GM23338 (cell line): Measurements from ENCODE around the gene RBM33. TPM values are rescaled to one million over a fixed set of nuclear protein-coding genes. Genes with fewer than 3 reads are reported as not detected.

Source experiments
- ATAC-seq: fragments of 200-7000 bp; cut with Tn5 transposase; 3 replicates; pipeline ENCODE4 v1.9.1; 2020
- DNase-seq: peaks from one replicate; pipeline ENCODE4 v3.0.0-alpha.2; 2015; ENCODE audit warnings: low spot score
- H2AFZ ChIP-seq: fragments of 200-600 bp; sonication (generic); 2 replicates; pipeline ENCODE4 v1.8.0; 2016; ENCODE audit warnings: antibody characterized with exemption, mild to moderate bottlenecking, moderate library complexity
- H3F3A ChIP-seq: fragments of 200-600 bp; sonication (generic); replicated peaks from 2 replicates; pipeline ENCODE4 v1.8.0; 2017; ENCODE audit warnings: antibody characterized with exemption, mixed run types, low read depth
- H3K27ac ChIP-seq: fragments of 200-600 bp; sonication (generic); 2 replicates; pipeline ENCODE4 v1.6.1; 2016; ENCODE audit warnings: low read depth
- H3K27me3 ChIP-seq: fragments of 200-600 bp; sonication (generic); 2 replicates; pipeline ENCODE4 v1.8.0; 2016; ENCODE audit warnings: mild to moderate bottlenecking, mixed run types, moderate library complexity; ENCODE audit not compliant: insufficient read depth
- H3K36me3 ChIP-seq: fragments of 200-600 bp; sonication (generic); 2 replicates; pipeline ENCODE4 v1.8.0; 2016; ENCODE audit warnings: mild to moderate bottlenecking; ENCODE audit not compliant: insufficient read depth
- H3K4me1 ChIP-seq: fragments of 200-600 bp; sonication (generic); 2 replicates; pipeline ENCODE4 v1.8.0; 2016; ENCODE audit warnings: mild to moderate bottlenecking, moderate library complexity; ENCODE audit not compliant: insufficient read depth
- H3K4me2 ChIP-seq: fragments of 200-600 bp; sonication (generic); 2 replicates; pipeline ENCODE4 v1.7.1; 2017; ENCODE audit warnings: mixed run types
- H3K4me3 ChIP-seq: fragments of 200-600 bp; sonication (generic); 2 replicates; pipeline ENCODE4 v1.6.1; 2016; ENCODE audit warnings: mixed run types
- H3K79me2 ChIP-seq: fragments of 200-600 bp; sonication (generic); replicated peaks from 2 replicates; pipeline ENCODE4 v1.8.0; 2017; ENCODE audit warnings: mild to moderate bottlenecking; ENCODE audit not compliant: insufficient read depth
- H3K9me2 ChIP-seq: fragments of 200-600 bp; sonication (generic); 2 replicates; pipeline ENCODE4 v1.8.0; 2017; ENCODE audit not compliant: insufficient read depth
- H4K20me1 ChIP-seq: fragments of 200-600 bp; sonication (generic); replicated peaks from 2 replicates; pipeline ENCODE4 v1.8.0; 2017; ENCODE audit warnings: mild to moderate bottlenecking; ENCODE audit not compliant: insufficient read depth
- H3K27ac Mint-ChIP-seq: 2 replicates; pipeline ENCODE4 v1.8.0; 2020; ENCODE audit warnings: inconsistent platforms, mild to moderate bottlenecking, moderate library complexity, mixed read lengths
- H3K27me3 Mint-ChIP-seq: 3 replicates; pipeline ENCODE4 v1.8.0; 2022; ENCODE audit warnings: low read depth, mild to moderate bottlenecking, moderate library complexity, mixed read lengths, inconsistent platforms; ENCODE audit not compliant: insufficient read depth, poor library complexity
- H3K36me3 Mint-ChIP-seq: 3 replicates; pipeline ENCODE4 v1.8.0; 2021; ENCODE audit warnings: low read depth, mild to moderate bottlenecking, inconsistent platforms, moderate library complexity, mixed read lengths
- H3K4me1 Mint-ChIP-seq: 3 replicates; pipeline ENCODE4 v1.8.0; 2020; ENCODE audit warnings: mild to moderate bottlenecking, inconsistent platforms, mixed read lengths
- H3K4me3 Mint-ChIP-seq: 3 replicates; pipeline ENCODE4 v1.8.0; 2021; ENCODE audit warnings: moderate library complexity, mild to moderate bottlenecking, inconsistent platforms, mixed read lengths
- H3K9me3 Mint-ChIP-seq: 3 replicates; pipeline ENCODE4 v1.8.0; 2020; ENCODE audit warnings: moderate library complexity, mild to moderate bottlenecking, inconsistent platforms, mixed read lengths
- CTCF ChIP-seq, 2 experiments: fragments of 200-600 bp in 1 of 2; sonication (generic) in 1 of 2; conservative IDR thresholded peaks; 2 replicates each; pipeline versions ENCODE4 v1.5.1 to v1.6.1; 2016 to 2017; ENCODE audit warnings: antibody characterized with exemption in 2 of 2, low read depth in 2 of 2, mild to moderate bottlenecking in 2 of 2, moderate library complexity in 1 of 2
- EZH2phosphoT487 ChIP-seq: fragments of 200-600 bp; sonication (generic); IDR thresholded peaks from one replicate; pipeline ENCODE4 v1.8.1; 2018; ENCODE audit warnings: antibody characterized with exemption; ENCODE audit not compliant: unreplicated experiment
- JUNB ChIP-seq: IDR thresholded peaks from one replicate; pipeline ENCODE4 v1.6.1; 2016; ENCODE audit warnings: antibody characterized with exemption; ENCODE audit not compliant: unreplicated experiment
- NANOG ChIP-seq: IDR thresholded peaks from 2 replicates; pipeline ENCODE4 v1.6.1; 2016; ENCODE audit warnings: antibody characterized with exemption, borderline replicate concordance
- REST ChIP-seq: IDR thresholded peaks from one replicate; pipeline ENCODE4 v1.6.1; 2018; ENCODE audit warnings: antibody characterized with exemption; ENCODE audit not compliant: unreplicated experiment
- ZNF114 ChIP-seq: fragments of 250-450 bp; sonication (Bioruptor Pico); IDR thresholded peaks from 2 replicates; pipeline ENCODE4 v1.5.0; 2020; ENCODE audit warnings: mild to moderate bottlenecking, moderate library complexity
- polyA plus RNA-seq: library from polyadenylated mRNA; unstranded; fragments of >200 nt; fragmentation: Nextera tagmentation; extraction: Ambion mirVana; gene quantifications from 2 replicates; pipeline ENCODE4 v1.2.1, GENCODE V29; 2016
- total RNA-seq: library from RNA; depleted of rRNA; stranded (reverse); fragments of >200 nt; shearing (Covaris generic); gene quantifications from 2 replicates; pipeline ENCODE4 v1.2.3, GENCODE V29; 2014

Gene RBM33
- total and polyA plus RNA-seq, 2 experiments from 2014 or later = 47.7 to 94.7 TPM

GRCh38 chr7:155804897-155805825 lies 160.7 kb downstream of the RBM33 start:
- H3K4me3 Mint-ChIP-seq = peak overlapping the region; percentile 67
- peaks cover 100% of the 10 kb centered on the region for H3K27me3 ChIP-seq
- peak; percentile 36 for ATAC-seq
- no peaks in the 10 kb centered on the region for H3K9me2 ChIP-seq
- peak overlapping the region; percentile 80 for H3K4me2 ChIP-seq
- DNase-seq = peak; percentile 87
- H3K4me1 Mint-ChIP-seq = peaks cover 31% of the 10 kb centered on the region
- TF ChIP-seq ZNF114 (no peak), CTCF (conservative IDR thresholded peaks at IDR 0.05; ENCODE audit: low read depth in 2 of 2) (peak; percentile 61 to 69), REST (no peak)
- H2AFZ ChIP-seq = peak overlapping the region; percentile 78; the same call in 1 of the 2 replicates
- peak overlapping the region; percentile 55 for H3K4me3 ChIP-seq
- no peaks in the 10 kb centered on the region for H3K36me3 Mint-ChIP-seq
- no peak overlapping the region for H3K27ac Mint-ChIP-seq
- H3F3A ChIP-seq = no peaks in the 10 kb centered on the region
- H3K9me3 Mint-ChIP-seq = peaks cover 5% of the 10 kb centered on the region; the same call in 2 of the 3 replicates
- no peaks in the 10 kb centered on the region for H3K36me3 ChIP-seq
- peaks cover 32% of the 10 kb centered on the region for H3K4me1 ChIP-seq
- peaks cover 5% of the 10 kb centered on the region; the same call in 1 of the 2 replicates for H4K20me1 ChIP-seq
- no peaks in the 10 kb centered on the region for H3K79me2 ChIP-seq
- no peak overlapping the region for H3K27ac ChIP-seq
- H3K27me3 Mint-ChIP-seq = peaks cover 81% of the 10 kb centered on the region

GRCh38 chr7:155805826-155806095 lies 161.3 kb downstream of the RBM33 start:
- Histone ChIP-seq H3K9me2 (no peaks in the 10 kb centered on the region), H3K4me3 (peak overlapping the region; percentile 55), H3K4me2 (peak overlapping the region; percentile 80), H3K79me2 (no peaks in the 10 kb centered on the region), H3K27ac (no peak overlapping the region), H3F3A (no peaks in the 10 kb centered on the region), H3K27me3 (peaks cover 100% of the 10 kb centered on the region), H3K36me3 (no peaks in the 10 kb centered on the region), H4K20me1 (peaks cover 7% of the 10 kb centered on the region; the same call in 1 of the 2 replicates), H2AFZ (no peak overlapping the region), H3K4me1 (peaks cover 36% of the 10 kb centered on the region)
- Mint-ChIP-seq H3K4me3 (peak overlapping the region; percentile 67; the same call in 1 of the 3 replicates), H3K36me3 (no peaks in the 10 kb centered on the region), H3K4me1 (peaks cover 35% of the 10 kb centered on the region), H3K27me3 (peaks cover 81% of the 10 kb centered on the region), H3K27ac (no peak overlapping the region), H3K9me3 (peaks cover 5% of the 10 kb centered on the region; the same call in 2 of the 3 replicates)
- ATAC-seq = peak; percentile 3
- peak; percentile 31 for DNase-seq
- TF ChIP-seq REST (no peak), EZH2phosphoT487 (no peak), NANOG (no peak), JUNB (no peak)
